Measurements from ENCODE around the gene TIAM1.

The TIAM1 gene

GRCh38 chr21:31370893-31371544, 27.0 kb upstream of the TIAM1 start:
- no peak for DNase-seq
- Histone ChIP-seq H3K27ac (no peak overlapping the region), H3K36me3 (replicated peaks) (no peaks in the 10 kb centered on the region), H3K27me3 (replicated peaks) (no peaks in the 10 kb centered on the region), H3K4me3 (ENCODE audit: low read depth, low read length) (no peak overlapping the region)
- in situ Hi-C loops (cut with HindIII; ENCODE audit: low pct_ligation_motif_present, low sequenced_read_pairs) = no loop called here
- TF ChIP-seq CTCF (IDR thresholded peaks at IDR 0.05; ENCODE audit: low read depth, low read length, missing control alignments) = no peak

DNA sequence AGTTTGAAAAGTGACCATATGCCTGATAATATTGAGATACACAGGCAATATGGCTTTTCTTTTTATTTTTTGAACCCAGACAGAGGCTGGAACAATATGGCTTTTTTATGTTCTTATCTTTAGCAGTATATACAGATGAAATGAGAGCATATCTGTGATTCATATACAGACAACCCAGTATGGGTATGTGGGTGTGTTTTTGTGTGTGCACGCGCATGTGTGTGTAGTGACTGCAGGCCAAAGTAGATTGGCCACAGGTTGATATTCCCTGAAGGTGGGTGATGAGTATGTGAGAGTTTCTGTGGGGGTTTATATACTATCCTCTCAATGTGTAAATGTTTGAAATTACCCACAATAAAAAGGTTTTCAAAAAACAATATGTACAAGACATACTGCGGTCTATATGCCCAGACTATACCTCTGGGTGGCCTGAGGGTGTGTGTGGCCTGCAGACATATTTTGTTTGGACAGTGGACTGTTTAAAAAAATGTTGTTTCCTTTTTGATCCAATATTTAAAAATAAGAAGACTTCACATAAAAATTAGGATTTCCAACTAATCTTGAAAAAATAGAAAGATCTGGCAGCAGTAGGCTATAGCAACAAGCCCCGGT, 26.3 kb upstream of the TIAM1 start:
- no peak for TF ChIP-seq CTCF (IDR thresholded peaks at IDR 0.05; ENCODE audit: low read depth, low read length, missing control alignments)
- no peak overlapping the region for H3K4me3 ChIP-seq (ENCODE audit: low read depth, low read length)
- no peaks in the 10 kb centered on the region for H3K27me3 ChIP-seq (replicated peaks)
- DNase-seq = no peak
- H3K27ac ChIP-seq = no peak overlapping the region
- in situ Hi-C loops (cut with HindIII; ENCODE audit: low pct_ligation_motif_present, low sequenced_read_pairs) = no loop called here
- H3K36me3 ChIP-seq (replicated peaks) = no peaks in the 10 kb centered on the region

DNA sequence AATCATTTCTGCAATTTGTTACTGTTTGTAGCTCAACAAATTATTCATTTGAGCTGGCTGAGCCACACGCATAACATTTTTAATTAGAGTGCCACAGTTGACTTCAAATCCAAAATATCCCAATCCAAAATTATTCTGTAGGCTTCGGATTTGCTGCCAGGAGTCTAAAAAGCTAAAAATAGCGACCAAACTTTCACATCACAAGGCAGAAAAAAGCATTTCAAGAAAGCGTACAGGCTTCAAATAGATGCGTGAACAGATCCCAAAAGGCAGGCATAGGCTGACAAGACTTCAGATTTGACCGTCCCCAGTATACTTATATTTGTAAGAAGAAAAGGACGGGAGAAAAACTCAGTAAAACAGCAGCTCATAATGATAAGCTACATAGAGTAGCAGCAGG, 24.3 kb upstream of the TIAM1 start:
- H3K4me3 ChIP-seq (ENCODE audit: low read depth, low read length) = no peak overlapping the region
- TF ChIP-seq CTCF (IDR thresholded peaks at IDR 0.05; ENCODE audit: low read depth, low read length, missing control alignments) = no peak
- H3K27me3 ChIP-seq (replicated peaks) = no peaks in the 10 kb centered on the region
- H3K36me3 ChIP-seq (replicated peaks) = no peaks in the 10 kb centered on the region
- in situ Hi-C loops (cut with HindIII; ENCODE audit: low pct_ligation_motif_present, low sequenced_read_pairs) = no loop called here
- DNase-seq = no peak
- no peak overlapping the region for H3K27ac ChIP-seq

DNA sequence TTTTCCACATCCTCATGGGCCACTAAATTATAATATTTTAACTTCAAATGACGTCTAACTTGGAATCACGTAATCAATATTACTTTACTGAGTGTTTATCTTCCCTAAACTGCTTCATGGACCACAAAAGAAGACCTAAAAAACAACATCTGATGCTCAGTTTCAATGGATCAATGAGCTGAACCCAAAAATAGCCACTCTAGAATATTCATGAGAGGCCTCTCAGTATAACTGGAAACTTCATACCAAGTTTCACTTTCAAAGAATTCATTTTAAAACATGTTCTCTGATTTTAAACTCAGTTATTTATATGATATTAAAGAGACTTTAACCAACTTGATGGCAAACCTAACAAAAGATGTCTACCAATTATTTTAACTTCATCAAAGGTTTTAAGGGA, 23.7 kb upstream of the TIAM1 start:
- Histone ChIP-seq H3K27ac (no peak overlapping the region), H3K27me3 (replicated peaks) (no peaks in the 10 kb centered on the region), H3K36me3 (replicated peaks) (no peaks in the 10 kb centered on the region), H3K4me3 (ENCODE audit: low read depth, low read length) (no peak overlapping the region)
- no peak for DNase-seq
- TF ChIP-seq CTCF (IDR thresholded peaks at IDR 0.05; ENCODE audit: low read depth, low read length, missing control alignments) = no peak
- in situ Hi-C loops (cut with HindIII; ENCODE audit: low pct_ligation_motif_present, low sequenced_read_pairs) = no loop called here

DNA sequence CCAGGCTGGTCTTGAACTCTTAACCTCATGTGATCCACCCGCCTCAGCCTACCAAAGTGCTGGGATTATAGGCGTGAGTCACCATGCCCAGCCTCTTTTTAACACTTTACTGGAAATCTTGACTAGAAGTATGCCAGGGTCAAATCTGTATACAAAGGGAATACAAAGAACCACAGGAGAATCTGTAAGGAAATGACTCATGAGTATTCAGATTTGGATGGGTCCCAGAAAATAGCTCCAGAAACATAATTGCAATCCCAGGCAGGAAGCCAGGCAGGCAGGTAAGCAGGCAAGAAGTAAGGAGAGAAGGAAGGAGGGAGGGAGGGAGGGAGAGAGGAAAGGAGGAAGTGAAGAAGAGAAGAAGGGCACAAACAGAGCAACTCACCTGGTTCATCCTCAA, 22.8 kb upstream of the TIAM1 start:
- Histone ChIP-seq H3K27me3 (replicated peaks) (no peaks in the 10 kb centered on the region), H3K4me3 (ENCODE audit: low read depth, low read length) (no peak overlapping the region), H3K36me3 (replicated peaks) (no peaks in the 10 kb centered on the region), H3K27ac (peak overlapping the region; percentile 46)
- peak; percentile 88 for DNase-seq
- in situ Hi-C loops (cut with HindIII; ENCODE audit: low pct_ligation_motif_present, low sequenced_read_pairs) = no loop called here
- no peak for TF ChIP-seq CTCF (IDR thresholded peaks at IDR 0.05; ENCODE audit: low read depth, low read length, missing control alignments)
